ENCODE results near the gene SRRT. TPM values are rescaled to one million over a fixed set of nuclear protein-coding genes. Genes with fewer than 3 reads are reported as not detected.

The SRRT gene
- total RNA-seq, 1 donor: 50.1 TPM

- no peak for TF ChIP-seq CTCF (IDR thresholded peaks at IDR 0.05; ENCODE audit: insufficient read depth, low read depth, low read length)
- no peak for DNase-seq (ENCODE audit: low read depth)
- no peak overlapping the region for H3K4me3 ChIP-seq (ENCODE audit: low read depth, low read length)
Observed at GRCh38 chr7:100887516-100888290, 12.8 kb downstream of the SRRT start.

GRCh38 chr7:100888291-100888987, 13.5 kb downstream of the SRRT start:
- TF ChIP-seq CTCF (IDR thresholded peaks at IDR 0.05; ENCODE audit: insufficient read depth, low read depth, low read length): no peak
- DNase-seq (ENCODE audit: low read depth): no peak
- peak overlapping the region; percentile 67 for H3K4me3 ChIP-seq (ENCODE audit: low read depth, low read length)

- no peak for TF ChIP-seq CTCF (IDR thresholded peaks at IDR 0.05; ENCODE audit: insufficient read depth, low read depth, low read length)
- no peak for DNase-seq (ENCODE audit: low read depth)
- peak within 1 kb of the TSS; percentile 67 for H3K4me3 ChIP-seq (ENCODE audit: low read depth, low read length)
Observed at GRCh38 chr7:100888988-100889750, 14.3 kb downstream of the SRRT start, which contains the start of gene UFSP1. Gene UFSP1, minus strand, starts transcription at chr7:100889715. Its CDS starts 444 bp downstream, at chr7:100889271.

- peak overlapping the region; percentile 64 for H3K4me3 ChIP-seq (ENCODE audit: low read depth, low read length)
- no peak for TF ChIP-seq CTCF (IDR thresholded peaks at IDR 0.05; ENCODE audit: insufficient read depth, low read depth, low read length)
- no peak for DNase-seq (ENCODE audit: low read depth)
Observed at GRCh38 chr7:100890653-100891567, 16.0 kb downstream of the SRRT start.

GRCh38 chr7:100891568-100892247, 16.8 kb downstream of the SRRT start:
- no peak overlapping the region for H3K4me3 ChIP-seq (ENCODE audit: low read depth, low read length)
- TF ChIP-seq CTCF (IDR thresholded peaks at IDR 0.05; ENCODE audit: insufficient read depth, low read depth, low read length): no peak
- DNase-seq (ENCODE audit: low read depth): no peak
